HL-60 (cell line): Measurements from ENCODE around the gene SLC22A23.

Experiments used
- DNase-seq, 2 experiments: peaks; one replicate each; pipeline ENCODE4 v3.0.0-alpha.2; 2010 to 2020; ENCODE audit warnings: low read depth in 1 of 2, low spot score in 1 of 2
- H3K27ac ChIP-seq: fragments of 250-450 bp; sonication (Bioruptor Pico); replicated peaks from 2 replicates; pipeline ENCODE4 v1.5.1; 2020; ENCODE audit warnings: mild to moderate bottlenecking, moderate library complexity
- H3K27me3 ChIP-seq: fragments of 250-450 bp; sonication (Bioruptor Pico); 2 replicates; pipeline ENCODE4 v1.5.1; 2021; ENCODE audit warnings: mild to moderate bottlenecking, moderate library complexity; ENCODE audit not compliant: insufficient read depth, poor library complexity, severe bottlenecking
- H3K4me3 ChIP-seq: replicated peaks from 2 replicates; pipeline ENCODE4 v1.5.1; 2011; ENCODE audit warnings: mild to moderate bottlenecking, control low read depth, low read length; ENCODE audit not compliant: insufficient read depth
- GABPA ChIP-seq: IDR thresholded peaks from 2 replicates; pipeline ENCODE4 v1.6.1; 2012; ENCODE audit warnings: low read depth
- POLR2AphosphoS5 ChIP-seq: IDR thresholded peaks from 2 replicates; pipeline ENCODE4 v1.6.1; 2012; ENCODE audit warnings: low read depth
- SPI1 ChIP-seq: IDR thresholded peaks from 2 replicates; pipeline ENCODE4 v1.6.1; 2012; ENCODE audit warnings: low read depth, mild to moderate bottlenecking, borderline replicate concordance
- TF ChIP-seq, protein P1 (sequence below): IDR thresholded peaks from one replicate; pipeline ENCODE4 v1.5.1; 2011; ENCODE audit warnings: low read length, control low read depth, inconsistent platforms; ENCODE audit not compliant: insufficient read depth
- TF ChIP-seq, protein P2 (sequence below): IDR thresholded peaks from 2 replicates; pipeline ENCODE4 v1.6.1; 2012; ENCODE audit warnings: low read depth; ENCODE audit not compliant: insufficient replicate concordance

Gene SLC22A23

GRCh38 chr6:3314176-3314575, 142.7 kb downstream of the SLC22A23 start:
- Histone ChIP-seq H3K27me3 (no peaks in the 10 kb centered on the region), H3K27ac (no peak overlapping the region), H3K4me3 (no peak overlapping the region)
- no peak for DNase-seq
- TF ChIP-seq, protein P1, sequence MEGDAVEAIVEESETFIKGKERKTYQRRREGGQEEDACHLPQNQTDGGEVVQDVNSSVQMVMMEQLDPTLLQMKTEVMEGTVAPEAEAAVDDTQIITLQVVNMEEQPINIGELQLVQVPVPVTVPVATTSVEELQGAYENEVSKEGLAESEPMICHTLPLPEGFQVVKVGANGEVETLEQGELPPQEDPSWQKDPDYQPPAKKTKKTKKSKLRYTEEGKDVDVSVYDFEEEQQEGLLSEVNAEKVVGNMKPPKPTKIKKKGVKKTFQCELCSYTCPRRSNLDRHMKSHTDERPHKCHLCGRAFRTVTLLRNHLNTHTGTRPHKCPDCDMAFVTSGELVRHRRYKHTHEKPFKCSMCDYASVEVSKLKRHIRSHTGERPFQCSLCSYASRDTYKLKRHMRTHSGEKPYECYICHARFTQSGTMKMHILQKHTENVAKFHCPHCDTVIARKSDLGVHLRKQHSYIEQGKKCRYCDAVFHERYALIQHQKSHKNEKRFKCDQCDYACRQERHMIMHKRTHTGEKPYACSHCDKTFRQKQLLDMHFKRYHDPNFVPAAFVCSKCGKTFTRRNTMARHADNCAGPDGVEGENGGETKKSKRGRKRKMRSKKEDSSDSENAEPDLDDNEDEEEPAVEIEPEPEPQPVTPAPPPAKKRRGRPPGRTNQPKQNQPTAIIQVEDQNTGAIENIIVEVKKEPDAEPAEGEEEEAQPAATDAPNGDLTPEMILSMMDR = no peak
- TF ChIP-seq SPI1 (no peak), POLR2AphosphoS5 (no peak), GABPA (no peak)
- TF ChIP-seq, protein P2, sequence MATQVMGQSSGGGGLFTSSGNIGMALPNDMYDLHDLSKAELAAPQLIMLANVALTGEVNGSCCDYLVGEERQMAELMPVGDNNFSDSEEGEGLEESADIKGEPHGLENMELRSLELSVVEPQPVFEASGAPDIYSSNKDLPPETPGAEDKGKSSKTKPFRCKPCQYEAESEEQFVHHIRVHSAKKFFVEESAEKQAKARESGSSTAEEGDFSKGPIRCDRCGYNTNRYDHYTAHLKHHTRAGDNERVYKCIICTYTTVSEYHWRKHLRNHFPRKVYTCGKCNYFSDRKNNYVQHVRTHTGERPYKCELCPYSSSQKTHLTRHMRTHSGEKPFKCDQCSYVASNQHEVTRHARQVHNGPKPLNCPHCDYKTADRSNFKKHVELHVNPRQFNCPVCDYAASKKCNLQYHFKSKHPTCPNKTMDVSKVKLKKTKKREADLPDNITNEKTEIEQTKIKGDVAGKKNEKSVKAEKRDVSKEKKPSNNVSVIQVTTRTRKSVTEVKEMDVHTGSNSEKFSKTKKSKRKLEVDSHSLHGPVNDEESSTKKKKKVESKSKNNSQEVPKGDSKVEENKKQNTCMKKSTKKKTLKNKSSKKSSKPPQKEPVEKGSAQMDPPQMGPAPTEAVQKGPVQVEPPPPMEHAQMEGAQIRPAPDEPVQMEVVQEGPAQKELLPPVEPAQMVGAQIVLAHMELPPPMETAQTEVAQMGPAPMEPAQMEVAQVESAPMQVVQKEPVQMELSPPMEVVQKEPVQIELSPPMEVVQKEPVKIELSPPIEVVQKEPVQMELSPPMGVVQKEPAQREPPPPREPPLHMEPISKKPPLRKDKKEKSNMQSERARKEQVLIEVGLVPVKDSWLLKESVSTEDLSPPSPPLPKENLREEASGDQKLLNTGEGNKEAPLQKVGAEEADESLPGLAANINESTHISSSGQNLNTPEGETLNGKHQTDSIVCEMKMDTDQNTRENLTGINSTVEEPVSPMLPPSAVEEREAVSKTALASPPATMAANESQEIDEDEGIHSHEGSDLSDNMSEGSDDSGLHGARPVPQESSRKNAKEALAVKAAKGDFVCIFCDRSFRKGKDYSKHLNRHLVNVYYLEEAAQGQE = no peak

DNA sequence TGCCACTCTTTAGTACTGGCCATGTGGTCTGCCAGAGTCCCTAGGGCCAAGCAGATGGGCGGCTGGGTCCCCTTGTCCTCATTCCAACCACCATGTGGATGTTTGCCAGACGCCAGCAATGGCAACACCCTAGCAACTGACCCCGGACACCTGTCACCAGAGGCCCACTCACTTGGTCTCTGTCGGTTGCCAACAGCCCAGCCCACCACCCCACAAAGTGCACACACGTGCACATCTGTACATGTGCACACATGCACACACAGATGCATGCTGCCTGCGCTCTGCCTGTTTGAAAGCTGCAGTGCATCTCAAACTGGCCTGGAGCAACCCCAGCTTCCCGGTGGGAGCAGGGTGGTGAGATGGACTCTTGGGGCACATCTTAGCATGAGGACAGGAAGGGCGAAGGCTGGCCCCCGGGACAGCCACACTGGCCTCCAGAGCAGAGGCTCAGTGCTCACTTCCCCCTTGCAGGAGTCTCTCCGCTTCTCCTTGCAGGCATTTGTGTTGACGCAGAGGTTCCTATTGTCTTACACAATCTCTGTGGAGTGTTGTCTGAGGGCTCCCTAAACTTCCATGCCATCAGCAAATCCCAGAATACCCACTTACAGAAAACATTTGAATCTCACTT, 144.1 kb downstream of the SLC22A23 start:
- TF ChIP-seq GABPA (no peak), SPI1 (no peak), POLR2AphosphoS5 (no peak)
- TF ChIP-seq, protein P2 = no peak
- TF ChIP-seq, protein P1 = no peak
- H3K27me3 ChIP-seq = no peaks in the 10 kb centered on the region
- H3K4me3 ChIP-seq = no peak overlapping the region
- H3K27ac ChIP-seq = no peak overlapping the region
- DNase-seq = peak in 1 of 2 experiments; percentile 10

GRCh38 chr6:3311826-3312225, 145.0 kb downstream of the SLC22A23 start:
- DNase-seq = no peak
- no peak overlapping the region for H3K4me3 ChIP-seq
- H3K27me3 ChIP-seq = no peaks in the 10 kb centered on the region
- TF ChIP-seq, protein P2 = no peak
- TF ChIP-seq, protein P1 = peak; percentile 6
- H3K27ac ChIP-seq = no peak overlapping the region
